A549 (cell line): Measurements from ENCODE around the gene LCP1.

ENCODE experiments used
- CTCF ChIP-seq: fragments of >200 bp; sonication (Bioruptor Twin); formaldehyde crosslinking; IDR thresholded peaks from 3 replicates; pipeline ENCODE4 v1.5.1; 2016
- HOXB5 ChIP-seq: fragments of 250-450 bp; sonication (Bioruptor Pico); IDR thresholded peaks from 2 replicates; pipeline ENCODE4 v1.5.0; 2020; ENCODE audit warnings: mild to moderate bottlenecking, moderate library complexity
- KDM1A ChIP-seq: fragments of 200-600 bp; sonication (generic); IDR thresholded peaks from 2 replicates; pipeline ENCODE4 v1.6.1; 2016; ENCODE audit warnings: low read depth, mild to moderate bottlenecking
- RCOR1 ChIP-seq: fragments of 150-350 bp; IDR thresholded peaks from 2 replicates; pipeline ENCODE4 v1.6.1; 2014; ENCODE audit warnings: antibody characterized with exemption, low read length, low read depth

- TF ChIP-seq CTCF (no peak), HOXB5 (no peak), RCOR1 (no peak), KDM1A (no peak)
Measured at GRCh38 chr13:46076827-46077226, 105.2 kb downstream of the LCP1 start.
